NCI-H69 (cell line): ENCODE measurements around the gene GTF2I.
"Not testable (repeated sequence)": the region's sequence is repeated elsewhere in the genome, so short reads cannot be mapped to it uniquely, and the experiment has no call there.

ENCODE experiments used
- DNase-seq: peaks from one replicate; lab custom pipeline; 2025; lab: John Stamatoyannopoulos, UW

The GTF2I gene

GRCh38 chr7:74657692-74658177 is at the start of gene GTF2I:
Gene GTF2I, plus strand, starts transcription at chr7:74657718. Its CDS starts 31,411 bp downstream, at chr7:74689129.
- DNase-seq = no peak

- DNase-seq = peak; percentile 94
Observed at GRCh38 chr7:74612015-74612829, 45.3 kb upstream of the GTF2I start.

GRCh38 chr7:74615933-74616780 is 41.4 kb upstream of the GTF2I start:
- DNase-seq = no peak

DNA sequence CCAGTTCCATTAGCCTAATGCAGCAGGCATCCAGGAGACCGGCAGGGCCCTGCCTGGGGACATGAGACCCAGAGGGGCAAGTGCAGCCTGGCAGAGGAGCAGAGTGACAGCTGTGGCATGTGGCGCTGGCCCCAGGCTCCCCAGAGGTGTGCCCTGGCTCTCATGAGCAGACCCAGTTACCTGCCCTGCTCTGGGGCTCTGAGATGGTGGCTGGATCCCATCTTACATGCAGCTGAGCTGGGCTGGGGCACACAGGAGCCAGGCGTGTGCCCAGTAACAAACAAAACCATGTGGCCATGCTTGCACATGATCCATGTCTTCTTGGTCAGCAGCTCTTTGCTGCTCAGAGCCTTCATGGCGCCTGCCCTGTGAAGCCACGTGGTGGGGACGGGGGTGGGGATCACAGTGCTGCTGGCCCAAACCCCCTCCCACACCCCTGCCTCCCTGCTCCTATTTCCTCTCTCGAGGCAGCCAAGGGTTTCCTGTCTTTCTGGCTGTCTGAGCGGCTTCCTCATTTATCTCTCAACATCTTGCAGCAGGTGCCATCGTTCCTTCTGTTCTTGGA is 40.3 kb upstream of the GTF2I start:
- peak; percentile 60 for DNase-seq

DNA sequence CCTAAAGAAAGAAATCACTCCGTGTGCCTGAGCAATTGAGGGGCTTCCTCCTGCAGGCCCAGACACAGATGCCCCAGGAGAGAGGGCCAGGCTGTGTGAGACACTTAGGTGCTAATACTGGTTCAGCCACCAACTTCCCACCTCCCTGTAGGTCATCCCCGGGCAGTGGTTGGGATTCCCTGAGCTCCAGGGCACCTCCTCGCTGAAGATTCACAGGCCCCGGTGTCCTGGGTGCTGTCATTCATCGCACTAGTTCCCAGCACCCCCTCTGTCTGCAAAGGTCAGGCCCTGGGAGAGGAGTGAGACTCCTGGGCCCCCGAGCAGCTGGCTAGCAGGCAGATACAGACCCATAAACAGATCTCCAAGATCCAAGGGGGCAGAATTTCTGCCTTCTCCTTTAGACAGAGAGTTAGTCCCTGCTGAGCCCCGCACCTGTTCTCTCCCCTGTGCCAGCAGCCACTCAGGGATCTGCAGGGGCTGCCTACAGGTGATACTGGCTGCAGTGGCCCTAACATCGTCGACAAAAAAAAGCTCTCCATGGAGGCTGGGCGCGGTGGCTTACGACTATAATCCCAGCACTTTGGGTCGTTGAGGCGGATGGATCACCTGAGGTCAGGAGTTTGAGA is 38.2 kb upstream of the GTF2I start:
- peak; percentile 83 for DNase-seq

DNA sequence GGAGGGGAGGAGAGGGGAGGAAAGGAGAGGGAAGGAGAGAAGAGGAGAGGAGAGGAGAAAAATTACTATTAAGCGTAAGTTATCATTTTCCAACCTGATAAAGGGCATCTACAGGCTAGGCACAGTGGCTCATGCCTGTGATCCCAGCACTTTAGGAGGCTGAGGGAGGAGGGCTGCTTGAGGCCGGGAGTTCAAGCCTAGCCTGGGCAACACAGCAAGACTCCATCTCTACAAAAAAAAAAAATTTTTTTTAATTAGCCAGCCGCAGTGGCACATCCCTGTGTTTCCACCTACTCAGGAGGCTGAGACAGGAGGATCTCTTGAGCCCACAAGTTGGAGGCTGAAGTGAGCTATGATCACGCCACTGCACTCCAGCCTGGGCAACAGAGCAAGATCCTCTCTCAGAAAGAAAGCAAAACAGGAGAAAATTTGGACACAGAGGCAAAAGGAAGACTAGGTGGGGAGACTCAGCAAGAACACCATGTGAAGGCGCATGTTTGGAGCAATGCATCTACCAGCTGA is 35.2 kb upstream of the GTF2I start:
- no peak for DNase-seq

GRCh38 chr7:74623135-74623534 is 34.4 kb upstream of the GTF2I start:
- DNase-seq = no peak

DNA sequence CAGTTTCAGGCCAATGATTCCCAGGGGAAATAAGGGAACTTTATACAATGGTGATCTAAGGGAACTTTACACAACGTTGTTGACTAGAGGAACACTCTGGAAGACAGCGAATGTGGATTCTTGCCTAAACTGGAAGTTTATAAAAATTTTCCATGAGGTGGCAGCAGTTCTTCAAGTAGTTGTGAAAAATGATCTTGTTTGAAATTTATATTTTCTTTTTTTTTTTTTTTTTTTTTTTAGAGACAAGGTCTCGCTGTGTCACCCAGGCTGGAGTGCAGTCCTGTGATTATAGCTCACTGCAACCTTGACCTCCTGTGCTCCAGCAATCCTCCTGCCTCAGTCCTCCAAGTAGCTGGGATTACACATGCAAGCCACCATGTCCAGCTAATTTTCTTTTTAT is 32.1 kb upstream of the GTF2I start:
- DNase-seq = peak; percentile 19

- DNase-seq = peak; percentile 98
Observed at GRCh38 chr7:74627661-74628411, 29.7 kb upstream of the GTF2I start.

GRCh38 chr7:74632505-74632904 is 25.0 kb upstream of the GTF2I start:
- no peak for DNase-seq

- DNase-seq = no peak
Observed at GRCh38 chr7:74633451-74633921, 24.0 kb upstream of the GTF2I start.

GRCh38 chr7:74637745-74638144 is 19.8 kb upstream of the GTF2I start:
- no peak for DNase-seq

GRCh38 chr7:74650055-74650454 is 7.5 kb upstream of the GTF2I start:
- not testable (repeated sequence) for DNase-seq

DNA sequence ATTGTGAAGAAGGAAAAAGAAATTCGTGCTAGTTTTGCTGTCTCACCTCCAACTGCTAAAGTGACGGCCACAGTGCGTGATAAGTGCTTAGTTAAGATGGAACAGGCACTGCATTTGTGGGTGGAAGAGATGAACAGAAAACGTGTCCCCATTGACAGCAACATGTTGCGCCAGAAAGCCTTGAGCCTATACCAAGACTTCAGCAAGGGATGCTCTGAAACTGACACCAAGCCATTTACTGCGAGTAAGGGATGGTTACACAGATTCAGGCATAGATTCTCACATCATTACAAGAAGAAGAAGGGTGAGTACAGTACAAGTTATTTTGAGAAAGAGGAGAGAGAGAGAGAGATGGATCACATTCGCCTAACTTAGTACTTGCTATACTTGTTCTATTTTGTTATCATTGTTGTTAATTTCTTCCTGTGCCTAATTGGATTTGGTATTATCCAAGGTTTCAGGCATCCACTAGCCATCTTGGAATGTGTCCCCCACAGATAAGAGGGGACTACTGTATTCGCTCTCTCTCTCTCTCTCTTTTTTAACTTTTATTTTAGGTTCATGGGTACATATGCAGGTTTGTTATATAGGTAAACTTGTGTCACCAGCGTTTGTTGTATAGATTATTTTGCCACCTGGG is 6.9 kb upstream of the GTF2I start:
- DNase-seq = not testable (repeated sequence)

- not testable (repeated sequence) for DNase-seq
Observed at GRCh38 chr7:74651133-74651504, 6.4 kb upstream of the GTF2I start.

- DNase-seq = no peak
Observed at GRCh38 chr7:74653686-74654181, 3.8 kb upstream of the GTF2I start.

GRCh38 chr7:74654811-74655210 is 2.7 kb upstream of the GTF2I start:
- no peak for DNase-seq

DNA sequence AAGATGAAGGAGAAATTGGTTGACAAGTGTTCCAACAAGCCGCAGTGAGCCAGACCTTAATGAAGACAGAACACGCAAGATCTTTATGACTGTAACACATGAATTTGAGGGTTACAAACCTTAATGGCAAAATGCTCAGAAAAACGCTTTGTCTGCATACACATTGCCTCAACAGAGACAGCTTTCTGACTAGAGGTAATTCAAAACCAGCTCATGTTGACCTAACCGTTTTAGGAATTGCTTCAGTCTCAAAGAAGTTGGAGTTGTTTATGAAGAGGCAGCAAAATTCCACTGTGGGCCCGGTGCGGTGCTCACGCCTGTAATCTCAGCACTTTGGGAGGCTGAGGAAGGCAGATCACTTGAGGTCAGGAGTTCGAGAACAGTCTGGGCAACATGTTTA is 2.2 kb upstream of the GTF2I start:
- DNase-seq = no peak

DNA sequence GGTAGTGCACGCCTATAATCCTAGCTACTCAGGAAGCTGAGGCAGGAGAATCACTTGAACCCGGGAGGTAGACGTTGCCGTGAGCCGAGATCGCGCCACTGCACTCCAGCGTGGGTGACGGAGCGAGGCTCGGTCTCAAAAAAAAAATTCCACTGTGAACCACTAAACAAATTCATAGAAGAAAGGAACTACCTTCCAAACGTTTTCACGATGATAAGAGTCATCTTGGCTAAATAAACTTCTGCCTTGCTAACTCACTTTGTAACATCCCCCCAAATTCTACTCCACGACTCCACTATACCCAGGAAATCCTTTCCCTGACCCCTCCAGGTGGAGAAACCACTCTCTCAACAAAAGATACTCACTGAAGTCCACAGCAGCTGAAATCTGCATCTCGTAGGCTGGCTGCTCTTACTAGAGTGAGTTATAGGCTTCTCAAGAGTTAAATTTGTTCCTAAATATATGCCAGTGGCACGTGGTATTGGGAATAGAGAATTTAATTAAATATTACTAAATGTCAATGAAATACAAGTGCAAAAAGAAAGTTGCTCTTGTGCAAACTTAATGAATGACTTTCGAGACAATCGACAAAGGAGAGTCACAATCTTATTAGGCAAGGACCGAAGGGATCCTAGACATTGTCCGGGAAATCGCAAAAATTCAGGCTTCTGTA is 1.6 kb upstream of the GTF2I start:
- DNase-seq = peak; percentile 59

DNA sequence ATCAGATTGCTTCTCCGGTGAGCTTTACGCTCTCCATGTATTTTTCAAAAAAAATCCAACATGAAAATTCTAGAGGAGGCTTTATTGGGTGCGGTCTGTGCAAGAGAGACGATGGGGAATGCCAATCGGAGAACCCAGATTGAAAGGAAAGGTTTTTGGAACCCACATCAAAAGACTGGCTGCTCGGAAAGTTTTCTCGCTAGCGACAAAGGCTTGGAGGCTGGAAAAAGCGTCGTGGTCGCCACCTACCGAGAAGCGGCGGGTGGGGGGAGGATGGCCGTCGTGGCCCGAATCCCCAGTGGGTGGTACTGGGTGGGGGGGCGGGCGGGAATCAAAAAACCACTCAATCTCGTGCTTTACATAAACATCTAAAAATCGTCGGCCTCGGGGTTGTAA is 1.1 kb upstream of the GTF2I start:
- peak; percentile 88 for DNase-seq
